Tibial nerve (tissue), 3 donors: ENCODE data around the gene HES4.

Source experiments
- POLR2A ChIP-seq, 2 donors: fragments of 450-650 bp; IDR thresholded peaks; one replicate each; pipeline ENCODE4 v1.6.1; 2017; ENCODE audit warnings: antibody characterized with exemption in 2 of 2, mild to moderate bottlenecking in 2 of 2, moderate library complexity in 2 of 2
- TF ChIP-seq, protein P1 (sequence below), 5 experiments: fragments of 200-600 bp in 3 of 5; fragments of 450-650 bp in 2 of 5; sonication (generic) in 3 of 5; IDR thresholded peaks; one replicate each; pipeline ENCODE4 v1.5.1; 2016 to 2019; ENCODE audit warnings: antibody characterized with exemption in 5 of 5, mild to moderate bottlenecking in 3 of 5, moderate library complexity in 2 of 5

DNA sequence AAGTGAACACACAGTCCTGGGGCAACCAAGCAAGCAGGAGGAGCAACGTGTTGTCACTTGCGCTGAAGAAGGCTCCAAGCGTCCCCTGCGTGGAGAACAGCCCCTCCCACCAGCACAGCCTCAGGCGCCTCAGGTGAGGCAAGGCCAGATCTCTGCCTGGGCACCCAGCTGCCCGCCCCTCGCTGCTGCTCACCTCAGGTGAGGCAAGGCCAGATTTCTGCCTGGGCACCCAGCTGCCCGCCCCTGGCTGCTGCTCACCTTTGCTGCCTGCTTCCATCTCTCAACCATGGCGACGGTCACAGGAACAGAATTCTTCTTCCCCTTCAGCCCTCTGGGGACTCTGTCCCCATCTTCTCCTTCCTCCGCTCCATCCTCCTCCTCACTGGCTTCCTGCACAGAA, 43.3 kb downstream of the HES4 start:
- TF ChIP-seq, protein P1, sequence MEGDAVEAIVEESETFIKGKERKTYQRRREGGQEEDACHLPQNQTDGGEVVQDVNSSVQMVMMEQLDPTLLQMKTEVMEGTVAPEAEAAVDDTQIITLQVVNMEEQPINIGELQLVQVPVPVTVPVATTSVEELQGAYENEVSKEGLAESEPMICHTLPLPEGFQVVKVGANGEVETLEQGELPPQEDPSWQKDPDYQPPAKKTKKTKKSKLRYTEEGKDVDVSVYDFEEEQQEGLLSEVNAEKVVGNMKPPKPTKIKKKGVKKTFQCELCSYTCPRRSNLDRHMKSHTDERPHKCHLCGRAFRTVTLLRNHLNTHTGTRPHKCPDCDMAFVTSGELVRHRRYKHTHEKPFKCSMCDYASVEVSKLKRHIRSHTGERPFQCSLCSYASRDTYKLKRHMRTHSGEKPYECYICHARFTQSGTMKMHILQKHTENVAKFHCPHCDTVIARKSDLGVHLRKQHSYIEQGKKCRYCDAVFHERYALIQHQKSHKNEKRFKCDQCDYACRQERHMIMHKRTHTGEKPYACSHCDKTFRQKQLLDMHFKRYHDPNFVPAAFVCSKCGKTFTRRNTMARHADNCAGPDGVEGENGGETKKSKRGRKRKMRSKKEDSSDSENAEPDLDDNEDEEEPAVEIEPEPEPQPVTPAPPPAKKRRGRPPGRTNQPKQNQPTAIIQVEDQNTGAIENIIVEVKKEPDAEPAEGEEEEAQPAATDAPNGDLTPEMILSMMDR (IDR thresholded peaks at IDR 0.05): no peak
- no peak for TF ChIP-seq POLR2A (IDR thresholded peaks at IDR 0.05)
